Left lobe of liver (tissue), 2 donors: ENCODE results near the gene TPO. TPM values are rescaled to one million over a fixed set of nuclear protein-coding genes. Genes with fewer than 3 reads are reported as not detected.
"Not testable (repeated sequence)": the region's sequence is repeated elsewhere in the genome, so short reads cannot be mapped to it uniquely, and the experiment has no call there.

Source experiments
- ATAC-seq: fragments of 200-7000 bp; cut with Tn5 transposase; one replicate; pipeline ENCODE4 v1.9.1; 2020; ENCODE audit warnings: mild to moderate bottlenecking, moderate library complexity
- DNase-seq: peaks from one replicate; pipeline ENCODE4 v3.0.0-alpha.2; 2020; ENCODE audit warnings: low spot score
- total RNA-seq: library from RNA; stranded (reverse); gene quantifications from one replicate; pipeline ENCODE4 v1.2.1, GENCODE V29; 2021
- donor health status: DM: no; HTN: no; CAD: no; lungs with moderate emphysema.
- donor health status: DM: no; HTN: yes; CAD: no.

TPO gene
- total RNA-seq, 1 donor from 2014 or later, result not detected

GRCh38 chr2:1498176-1498575 lies 84.9 kb downstream of the TPO start:
- DNase-seq, result no peak
- no peak for ATAC-seq

- DNase-seq, result no peak
- ATAC-seq, result no peak
Observed at GRCh38 chr2:1499033-1499795, 86.0 kb downstream of the TPO start.

GRCh38 chr2:1501038-1501851 lies 88.0 kb downstream of the TPO start:
- no peak for ATAC-seq
- no peak for DNase-seq

GRCh38 chr2:1501991-1502390 lies 88.7 kb downstream of the TPO start:
- DNase-seq (no peak), ATAC-seq (no peak)

- ATAC-seq (no peak), DNase-seq (no peak)
Observed at GRCh38 chr2:1502891-1503304, 89.6 kb downstream of the TPO start.

GRCh38 chr2:1503471-1504310 lies 90.4 kb downstream of the TPO start:
- no peak for DNase-seq
- ATAC-seq, result no peak

GRCh38 chr2:1504311-1504750 lies 91.1 kb downstream of the TPO start:
- no peak for ATAC-seq

GRCh38 chr2:1505031-1505441 lies 91.8 kb downstream of the TPO start:
- no peak for ATAC-seq
- DNase-seq, result no peak

More at GRCh38 chr2:1504311-1504750, 91.1 kb downstream of the TPO start:
- no peak for DNase-seq

- no peak for DNase-seq
Observed at GRCh38 chr2:1509271-1510065, 96.2 kb downstream of the TPO start.

GRCh38 chr2:1510176-1510575 lies 96.9 kb downstream of the TPO start:
- no peak for DNase-seq
- no peak for ATAC-seq

More at GRCh38 chr2:1509271-1510065, 96.2 kb downstream of the TPO start:
- ATAC-seq, result no peak

- ATAC-seq, result no peak
- no peak for DNase-seq
Observed at GRCh38 chr2:1511455-1511854, 98.2 kb downstream of the TPO start.

GRCh38 chr2:1512321-1513289 lies 99.3 kb downstream of the TPO start:
- no peak for DNase-seq
- no peak for ATAC-seq

GRCh38 chr2:1514391-1515072 lies 101.3 kb downstream of the TPO start:
- no peak for DNase-seq

GRCh38 chr2:1515073-1515430 lies 101.8 kb downstream of the TPO start:
- no peak for ATAC-seq
- DNase-seq, result no peak

More at GRCh38 chr2:1514391-1515072, 101.3 kb downstream of the TPO start:
- ATAC-seq, result no peak

GRCh38 chr2:1515986-1516797 lies 102.9 kb downstream of the TPO start:
- no peak for DNase-seq
- ATAC-seq, result no peak

- DNase-seq, result no peak
- ATAC-seq, result no peak
Observed at GRCh38 chr2:1516798-1517060, 103.5 kb downstream of the TPO start.

- not testable (repeated sequence) for ATAC-seq, DNase-seq
Observed at GRCh38 chr2:1517291-1517690, 104.0 kb downstream of the TPO start.

- no peak for ATAC-seq
- DNase-seq, result no peak
Observed at GRCh38 chr2:1517786-1518185, 104.5 kb downstream of the TPO start.
